Spinal cord (tissue), 10 donors: ENCODE data around the gene DMBT1. TPM values are rescaled to one million over a fixed set of nuclear protein-coding genes. Genes with fewer than 3 reads are reported as not detected.
A peak's percentile ranks its signal among the peaks of the same experiment; 100 is the strongest.

Source experiments
- DNase-seq, 6 donors: peaks; one replicate each; pipeline versions ENCODE4 v3.0.0 to v3.0.0-alpha.2; 2013 to 2015; ENCODE audit warnings: low spot score in 6 of 6, low read depth in 4 of 6
- H3K27ac ChIP-seq: one replicate; pipeline ENCODE4 v1.5.1; 2013; ENCODE audit warnings: low read depth, low read length, control low read depth
- H3K27me3 ChIP-seq: one replicate; pipeline ENCODE4 v1.6.1; 2013; ENCODE audit warnings: low read length; ENCODE audit not compliant: control insufficient read depth, insufficient read depth
- H3K36me3 ChIP-seq: one replicate; pipeline ENCODE4 v1.6.1; 2013; ENCODE audit warnings: low read length; ENCODE audit not compliant: control insufficient read depth, insufficient read depth
- H3K4me1 ChIP-seq: one replicate; pipeline ENCODE4 v1.6.1; 2013; ENCODE audit warnings: low read length; ENCODE audit not compliant: control insufficient read depth, insufficient read depth
- H3K4me3 ChIP-seq: one replicate; pipeline ENCODE4 v1.5.1; 2013; ENCODE audit warnings: low read depth, low read length, control low read depth
- H3K9me3 ChIP-seq: one replicate; pipeline ENCODE4 v1.6.1; 2013; ENCODE audit warnings: low read length; ENCODE audit not compliant: control insufficient read depth, insufficient read depth
- WGBS: methylation state at CpG from one replicate; pipeline ENCODE4 v1.1.5; 2013; ENCODE audit warnings: missing lambda C conversion rate; ENCODE audit not compliant: insufficient coverage; 5-methylcytosine and 5-hydroxymethylcytosine counted together
- polyA plus RNA-seq, 2 donors: library from polyadenylated mRNA; unstranded; fragments of 120-200 nt; gene quantifications; one replicate each; pipeline ENCODE4 v1.2.1, GENCODE V29; 2013; ENCODE audit not compliant: insufficient read length in 2 of 2
- total RNA-seq, 2 donors: library from RNA; depleted of rRNA in 1 of 2; stranded (reverse); fragments of 120-200 nt in 1 of 2; fragments of >200 nt in 1 of 2; gene quantifications; one replicate each; pipeline versions ENCODE4 v1.2.3 to v1.2.4, GENCODE V29; 2013 to 2014
- donor health status: healthy.

Gene DMBT1
- total and polyA plus RNA-seq, 4 donors = 0.10 to 0.18 (median 0.13) TPM

DNA sequence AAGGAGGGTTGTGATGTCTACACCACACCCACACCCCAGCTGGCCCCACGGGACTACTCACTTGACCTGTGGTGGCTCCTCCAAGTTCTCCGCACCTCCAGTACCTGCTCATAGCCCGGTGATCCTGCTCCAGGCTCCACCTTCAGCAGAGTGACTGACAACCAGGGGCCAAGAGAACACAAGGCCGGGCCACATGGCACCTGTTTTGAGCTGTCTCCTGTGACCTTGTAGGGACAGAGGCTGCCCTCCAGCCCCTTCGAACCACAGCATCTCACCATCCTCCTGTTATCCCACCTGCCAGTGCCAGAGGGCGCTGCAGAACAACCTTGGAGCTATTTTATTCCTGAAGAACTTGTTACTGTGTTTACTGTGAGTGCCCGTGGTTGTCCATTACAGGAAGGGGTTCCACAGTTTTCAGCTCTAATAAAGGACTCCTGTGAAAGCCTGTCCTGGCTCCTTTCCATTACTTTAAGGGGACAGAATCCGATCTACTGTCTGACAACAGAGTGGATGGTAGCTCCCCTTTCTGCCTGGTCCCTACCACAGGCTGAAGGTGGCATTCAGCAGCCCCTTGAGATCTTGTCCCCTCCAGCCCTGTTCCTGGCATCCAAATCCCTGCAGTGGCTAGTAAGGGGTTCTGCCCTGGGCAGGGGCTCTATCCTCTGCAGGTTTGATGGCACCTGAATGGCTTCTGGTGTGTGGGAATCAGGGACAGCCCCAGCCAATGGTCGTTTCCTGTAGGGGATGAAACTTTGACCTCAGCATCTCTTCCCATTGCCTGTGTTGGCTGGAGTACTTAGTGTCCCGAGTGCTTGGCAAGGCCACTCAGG is 88.3 kb downstream of the DMBT1 start:
- peak in 5 of 6 donors; percentile 38 to 88 (median 69) for DNase-seq
- 31% methylated on average over 6 of the region's 10 CpGs for WGBS
- H3K9me3 ChIP-seq = no peaks in the 10 kb centered on the region
- no peaks in the 10 kb centered on the region for H3K4me1 ChIP-seq
- no peaks in the 10 kb centered on the region for H3K27me3 ChIP-seq
- no peaks in the 10 kb centered on the region for H3K36me3 ChIP-seq
- no peak overlapping the region for H3K4me3 ChIP-seq
- no peak overlapping the region for H3K27ac ChIP-seq

DNA sequence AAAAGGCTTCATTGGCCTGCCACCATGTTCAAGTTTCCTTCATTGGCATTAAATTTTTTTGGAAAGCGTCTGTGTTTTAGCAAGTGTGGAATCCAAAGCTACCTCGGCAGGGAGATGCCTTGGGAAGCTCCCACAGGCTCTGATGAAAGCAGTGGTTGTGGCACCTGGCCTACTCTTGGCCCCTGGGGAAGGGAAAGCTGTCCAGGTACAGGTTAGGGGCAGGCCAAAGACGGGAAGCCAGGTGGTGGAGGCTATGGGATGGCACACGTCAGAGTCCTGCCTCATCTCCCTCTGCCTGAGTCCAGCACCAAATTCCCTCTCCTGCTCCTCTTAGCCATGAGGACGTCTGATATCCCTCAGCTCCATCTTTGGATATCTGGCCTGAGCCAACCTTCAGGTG is 89.3 kb downstream of the DMBT1 start:
- Histone ChIP-seq H3K4me3 (no peak overlapping the region), H3K36me3 (no peaks in the 10 kb centered on the region), H3K27ac (no peak overlapping the region), H3K9me3 (no peaks in the 10 kb centered on the region), H3K27me3 (no peaks in the 10 kb centered on the region), H3K4me1 (no peaks in the 10 kb centered on the region)
- 87% methylated on average over 4 of the region's 5 CpGs for WGBS
- no peak for DNase-seq

- H3K27ac ChIP-seq = no peak overlapping the region
- H3K4me1 ChIP-seq = no peaks in the 10 kb centered on the region
- no peaks in the 10 kb centered on the region for H3K36me3 ChIP-seq
- WGBS = no CpG with 5 or more reads among the region's 2 CpGs
- H3K4me3 ChIP-seq = no peak overlapping the region
- DNase-seq = no peak
- H3K27me3 ChIP-seq = no peaks in the 10 kb centered on the region
- H3K9me3 ChIP-seq = no peaks in the 10 kb centered on the region
Measured at GRCh38 chr10:122650331-122650730, 89.8 kb downstream of the DMBT1 start.

- WGBS = 86% methylated on average over 9 of the region's 9 CpGs
- DNase-seq = no peak
- H3K4me3 ChIP-seq = no peak overlapping the region
Measured at GRCh38 chr10:122655524-122656307, 95.2 kb downstream of the DMBT1 start.

DNA sequence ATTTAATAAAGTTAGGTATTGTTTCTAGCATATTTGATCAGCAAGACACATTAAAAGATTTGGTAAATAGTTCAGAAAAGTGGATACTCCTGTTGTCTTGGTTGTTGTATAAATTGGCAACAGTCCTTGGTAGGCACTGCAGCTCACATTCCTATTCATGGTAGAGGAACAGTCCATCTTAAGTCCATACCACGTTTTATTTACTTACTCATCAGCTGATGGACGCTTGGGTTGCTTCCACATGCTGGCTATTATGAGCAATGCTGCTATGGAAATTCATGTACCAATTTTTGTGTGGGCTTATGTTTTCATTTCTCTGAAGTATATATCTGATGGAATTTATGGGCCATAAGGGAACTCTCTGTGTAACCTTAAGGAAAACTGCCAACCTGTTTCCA is 95.8 kb downstream of the DMBT1 start:
- H3K27ac ChIP-seq = no peak overlapping the region
- DNase-seq = no peak
- peaks cover 7% of the 10 kb centered on the region for H3K4me1 ChIP-seq
- WGBS = no CpG with 5 or more reads among the region's 2 CpGs
- H3K27me3 ChIP-seq = no peaks in the 10 kb centered on the region
- H3K36me3 ChIP-seq = no peaks in the 10 kb centered on the region
- no peaks in the 10 kb centered on the region for H3K9me3 ChIP-seq
- no peak overlapping the region for H3K4me3 ChIP-seq

More at GRCh38 chr10:122655524-122656307, 95.2 kb downstream of the DMBT1 start:
- H3K4me1 ChIP-seq = peaks cover 7% of the 10 kb centered on the region
- H3K36me3 ChIP-seq = no peaks in the 10 kb centered on the region
- no peaks in the 10 kb centered on the region for H3K9me3 ChIP-seq
- H3K27ac ChIP-seq = no peak overlapping the region
- no peaks in the 10 kb centered on the region for H3K27me3 ChIP-seq

GRCh38 chr10:122656741-122657140 is 96.2 kb downstream of the DMBT1 start:
- WGBS = 89% methylated on average over 5 of the region's 5 CpGs
- DNase-seq = no peak

DNA sequence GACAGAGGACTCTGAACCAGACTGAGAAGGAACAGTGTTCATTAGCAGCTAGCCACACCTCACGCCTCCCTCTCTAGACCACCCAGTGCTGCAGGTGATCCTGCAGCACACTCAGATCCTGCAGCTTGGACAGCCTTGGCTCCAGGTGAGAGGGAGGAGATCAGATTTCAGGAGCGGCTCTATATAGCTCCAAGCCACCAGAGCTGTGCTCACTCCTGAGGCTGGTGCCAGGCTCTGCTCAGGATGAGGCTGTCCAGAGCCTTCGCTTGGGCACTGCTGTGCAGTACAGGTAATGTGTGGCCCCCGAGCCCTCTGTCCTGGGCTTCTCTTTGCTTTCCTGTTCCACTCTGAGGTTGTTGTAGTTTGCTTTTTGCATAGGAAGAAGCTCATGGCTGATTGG is 96.7 kb downstream of the DMBT1 start:
- Histone ChIP-seq H3K9me3 (no peaks in the 10 kb centered on the region), H3K36me3 (no peaks in the 10 kb centered on the region), H3K27ac (no peak overlapping the region), H3K4me3 (no peak overlapping the region), H3K4me1 (peaks cover 7% of the 10 kb centered on the region), H3K27me3 (no peaks in the 10 kb centered on the region)
- WGBS = 70% methylated on average over 1 of the region's 4 CpGs
- no peak for DNase-seq

More at GRCh38 chr10:122656741-122657140, 96.2 kb downstream of the DMBT1 start:
- Histone ChIP-seq H3K27me3 (no peaks in the 10 kb centered on the region), H3K36me3 (no peaks in the 10 kb centered on the region), H3K4me1 (peaks cover 7% of the 10 kb centered on the region), H3K27ac (no peak overlapping the region), H3K9me3 (no peaks in the 10 kb centered on the region), H3K4me3 (no peak overlapping the region)

GRCh38 chr10:122657729-122658128 is 97.2 kb downstream of the DMBT1 start:
- H3K4me3 ChIP-seq = no peak overlapping the region
- peaks cover 7% of the 10 kb centered on the region for H3K4me1 ChIP-seq
- no peaks in the 10 kb centered on the region for H3K36me3 ChIP-seq
- H3K27me3 ChIP-seq = no peaks in the 10 kb centered on the region
- H3K9me3 ChIP-seq = no peaks in the 10 kb centered on the region
- no peak overlapping the region for H3K27ac ChIP-seq
- DNase-seq = peak in 3 of 6 donors; percentile 5 to 55 (median 25)
- 34% methylated on average over 3 of the region's 3 CpGs for WGBS

DNA sequence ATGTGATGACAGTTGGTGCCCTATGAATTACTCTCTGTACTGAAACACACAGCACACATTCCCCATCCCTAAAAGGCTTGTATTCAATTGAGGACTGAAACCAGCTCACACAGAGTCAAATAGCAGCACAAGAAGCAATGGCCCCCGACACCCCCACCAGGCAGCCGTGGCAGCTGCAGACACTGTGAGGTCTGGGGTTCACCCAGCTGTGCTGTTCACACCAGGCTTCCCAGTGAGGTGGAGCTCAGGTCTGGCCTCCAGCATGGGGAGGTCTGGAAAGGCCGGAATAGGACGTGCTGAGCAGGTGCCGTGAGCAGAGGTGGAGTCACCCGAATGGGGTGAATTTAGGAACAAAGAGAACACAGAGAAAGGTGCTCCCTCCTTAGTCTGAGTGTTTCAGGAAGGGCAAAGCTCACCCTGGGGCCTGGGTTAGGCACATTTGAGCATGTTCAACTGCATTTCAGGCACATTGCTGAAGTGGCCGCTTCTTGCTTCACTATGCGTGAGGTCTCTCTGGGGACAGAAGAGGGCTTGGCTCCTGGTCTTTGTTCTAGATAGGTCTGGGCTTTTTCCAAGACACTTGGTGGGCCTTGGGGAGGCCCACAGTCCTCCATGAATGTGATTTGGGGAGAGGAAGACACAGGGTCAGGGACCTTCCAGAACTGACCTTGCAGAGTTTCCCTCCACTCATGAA is 97.9 kb downstream of the DMBT1 start:
- WGBS = 86% methylated on average over 8 of the region's 8 CpGs

More for the DNA sequence above, 97.9 kb downstream of the DMBT1 start:
- Histone ChIP-seq H3K9me3 (no peaks in the 10 kb centered on the region), H3K27ac (no peak overlapping the region), H3K4me3 (no peak overlapping the region), H3K27me3 (no peaks in the 10 kb centered on the region), H3K36me3 (no peaks in the 10 kb centered on the region), H3K4me1 (peaks cover 7% of the 10 kb centered on the region)
- DNase-seq = no peak
